K562 (cell line): ENCODE measurements around the gene TMEM218. TPM values are rescaled to one million over a fixed set of nuclear protein-coding genes. Genes with fewer than 3 reads are reported as not detected.

ENCODE experiments used
- ARID3A ChIP-seq: IDR thresholded peaks from 2 replicates; pipeline ENCODE4 v1.6.1; 2012; ENCODE audit warnings: low read depth, low read length, improper control_type of control experiment, borderline replicate concordance
- CBX5 ChIP-seq: IDR thresholded peaks from 2 replicates; pipeline ENCODE4 v1.6.1; 2014; ENCODE audit warnings: low read depth, borderline replicate concordance
- CTCF ChIP-seq, 3 experiments: IDR thresholded peaks in 2 of 3; conservative IDR thresholded peaks in 1 of 3; 2 replicates each; pipeline ENCODE4 v1.5.1; 2011 to 2012; ENCODE audit warnings: low read length in 3 of 3, mild to moderate bottlenecking in 3 of 3, control low read depth in 2 of 3, improper control_type of control experiment in 1 of 3, inconsistent platforms in 1 of 3, low read depth in 1 of 3, mixed read lengths in 1 of 3, moderate library complexity in 1 of 3; ENCODE audit not compliant: insufficient read depth in 2 of 3
- FOSL1 ChIP-seq: fragments of 200-800 bp; sonication (Bioruptor generic); conservative IDR thresholded peaks from 2 replicates; pipeline ENCODE4 v1.6.1; 2016; ENCODE audit warnings: missing genetic modification characterization, missing compliant biosample characterization
- KLF10 ChIP-seq: fragments of 250-450 bp; sonication (Bioruptor Pico); IDR thresholded peaks from 2 replicates; pipeline ENCODE4 v1.6.1; 2021; ENCODE audit warnings: matching md5 sums
- MYNN ChIP-seq, 2 experiments: sonication (generic); formaldehyde crosslinking in 1 of 2; IDR thresholded peaks; 2 replicates each; pipeline versions ENCODE4 v1.5.0 to v1.6.1; 2016 to 2020; ENCODE audit warnings: antibody characterized with exemption in 1 of 2, missing genetic modification reagents in 1 of 2
- NFE2 ChIP-seq: IDR thresholded peaks from 2 replicates; pipeline ENCODE4 v1.6.1; 2014; ENCODE audit warnings: antibody characterized with exemption, low read depth
- POLR2AphosphoS5 ChIP-seq: IDR thresholded peaks from 2 replicates; pipeline ENCODE4 v1.6.1; 2011; ENCODE audit warnings: mild to moderate bottlenecking, low read depth, low read length, moderate library complexity; ENCODE audit not compliant: control insufficient read depth, insufficient read depth
- RBM14 ChIP-seq: fragments of 200-400 bp; formaldehyde crosslinking; IDR thresholded peaks from 2 replicates; pipeline ENCODE4 v1.6.1; 2018; ENCODE audit warnings: low read depth, mild to moderate bottlenecking, low read length, moderate library complexity, borderline replicate concordance; ENCODE audit not compliant: insufficient read depth
- STAT6 ChIP-seq: sonication (generic); formaldehyde crosslinking; IDR thresholded peaks from 2 replicates; pipeline ENCODE4 v1.8.1; 2023; ENCODE audit warnings: mild to moderate bottlenecking, missing genetic modification reagents
- THAP12 ChIP-seq: fragments of 250-450 bp; sonication (Bioruptor Pico); IDR thresholded peaks from 2 replicates; pipeline ENCODE4 v1.9.0; 2021; ENCODE audit warnings: mild to moderate bottlenecking, inconsistent platforms
- ZNF778 ChIP-seq: fragments of 450-650 bp; formaldehyde crosslinking; IDR thresholded peaks from 2 replicates; pipeline ENCODE4 v1.4.0; 2020; ENCODE audit warnings: mild to moderate bottlenecking, moderate library complexity
- polyA plus RNA-seq, 8 experiments: library from polyadenylated mRNA; depleted of rRNA in 4 of 8; stranded (reverse) in 5 of 8; unstranded in 3 of 8; fragments of >200 nt; fragmentation: Nextera tagmentation in 2 of 8; fragmentation: Illumina TruSeq in 1 of 8; extraction: Ambion mirVana in 2 of 8; extraction: Trizol in 1 of 8; gene quantifications; 2 replicates each; pipeline versions ENCODE4 v1.2.1 to v1.2.3, GENCODE V29; 2011 to 2014; ENCODE audit warnings: inconsistent platforms in 1 of 8, missing spikeins in 1 of 8
- total RNA-seq, 7 experiments: library from RNA; depleted of rRNA in 6 of 7; stranded (reverse); fragments of >200 nt in 6 of 7; fragmentation: Illumina TruSeq in 2 of 7; extraction: Trizol in 2 of 7; gene quantifications; 2 replicates each; pipeline versions ENCODE4 v1.2.1 to v1.2.3, GENCODE V29; 2011 to 2021; ENCODE audit warnings: low replicate concordance in 1 of 7

The TMEM218 gene
- total and polyA plus RNA-seq, 9 of the 15 experiments (the other 6 are each of a cell fraction or from before 2014, with no cell fraction given), result 13.4 to 32.2 (median 25.4) TPM

GRCh38 chr11:125075900-125076317 is 35.5 kb downstream of the TMEM218 start (continued):
- TF ChIP-seq CTCF (IDR thresholded peaks at IDR 0.05 in 2 of 3, conservative IDR thresholded peaks at IDR 0.05 in 1 of 3; ENCODE audit: insufficient read depth in 2 of 3, low read depth in 1 of 3, low read length in 3 of 3) (peak in 1 of 3 experiments; percentile 30; a peak in 3 of 6 replicates), STAT6 (no peak), POLR2AphosphoS5 (no peak), THAP12 (CRISPR knock-in tag) (no peak), FOSL1 (peak; percentile 62), NFE2 (peak; percentile 82), RBM14 (no peak), ARID3A (no peak), MYNN (IDR thresholded peaks at IDR 0.05) (no peak), MYNN (CRISPR knock-in tag; IDR thresholded peaks at IDR 0.05) (no peak), CBX5 (no peak), KLF10 (CRISPR knock-in tag) (no peak), ZNF778 (CRISPR knock-in tag) (no peak)
- TF ChIP-seq, all 486 proteins: peak for 29
